Tibial nerve (tissue), 4 donors: ENCODE results near the gene RNF123.

ENCODE experiments used
- CTCF ChIP-seq, 5 experiments: fragments of 200-600 bp in 3 of 5; fragments of 450-650 bp in 2 of 5; sonication (generic) in 3 of 5; IDR thresholded peaks; one replicate each; pipeline ENCODE4 v1.5.1; 2016 to 2019; ENCODE audit warnings: antibody characterized with exemption in 5 of 5, mild to moderate bottlenecking in 3 of 5, moderate library complexity in 2 of 5
- EP300 ChIP-seq, 2 donors: sonication (generic); formaldehyde crosslinking; IDR thresholded peaks; one replicate each; pipeline ENCODE4 v1.6.1; 2017; ENCODE audit warnings: antibody characterized with exemption in 2 of 2, mild to moderate bottlenecking in 1 of 2

DNA sequence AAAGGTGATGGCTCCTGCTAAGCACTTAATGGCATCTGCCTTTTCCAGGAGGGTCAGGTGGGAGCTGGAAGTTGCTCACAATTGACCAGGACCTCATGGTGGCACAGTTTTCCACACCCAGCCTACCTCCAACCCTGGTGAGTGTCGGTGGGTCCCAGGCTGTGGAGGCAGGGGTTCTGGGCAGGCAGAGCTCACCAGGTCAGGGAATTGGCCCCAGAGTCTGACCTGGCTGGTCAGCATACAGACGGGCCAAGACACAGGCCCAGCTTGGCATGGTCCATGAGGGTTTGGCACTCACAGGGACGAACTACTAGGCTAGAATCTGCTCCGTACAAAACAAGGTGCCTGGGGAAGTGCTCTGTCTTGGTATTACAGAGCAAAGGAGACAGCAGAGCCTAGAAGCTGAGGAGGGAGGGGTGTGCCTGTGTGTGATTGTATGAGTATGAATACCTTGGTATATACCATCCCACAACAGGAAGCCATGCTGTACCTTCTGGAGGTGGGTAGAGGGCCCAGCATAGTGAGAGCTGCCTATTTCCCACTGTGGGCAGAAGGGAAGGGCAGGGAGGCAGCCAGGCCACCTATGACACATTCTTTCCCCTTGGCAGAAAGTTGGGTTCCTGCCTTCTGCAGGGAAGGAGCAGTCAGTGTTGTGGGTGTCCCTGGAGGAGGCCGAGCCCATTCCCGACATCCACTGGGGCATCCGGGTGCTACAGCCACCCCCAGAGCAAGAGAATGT is 8.7 kb upstream of the RNF123 start:
- TF ChIP-seq CTCF (IDR thresholded peaks at IDR 0.05) (no peak), EP300 (IDR thresholded peaks at IDR 0.05) (no peak)
